Tibial nerve (tissue), 4 donors: ENCODE data around the gene FECH. TPM values are rescaled to one million over a fixed set of nuclear protein-coding genes. Genes with fewer than 3 reads are reported as not detected.

Experiments used
- DNase-seq, 2 donors: peaks; one replicate each; pipeline ENCODE4 v3.0.0-alpha.2; 2019; ENCODE audit warnings: low spot score in 2 of 2
- H3K27ac ChIP-seq, 4 donors: fragments of 200-600 bp; sonication (generic) in 3 of 4; one replicate each; pipeline ENCODE4 v1.5.1; 2017 to 2019; ENCODE audit warnings: mild to moderate bottlenecking in 1 of 4
- H3K27me3 ChIP-seq, 2 donors: fragments of 200-600 bp; sonication (generic) in 1 of 2; one replicate each; pipeline versions ENCODE4 v1.5.1 to v1.6.0; 2017 to 2019
- H3K36me3 ChIP-seq, 3 donors: fragments of 200-600 bp; sonication (generic); one replicate each; pipeline ENCODE4 v1.5.1; 2018 to 2019
- H3K4me1 ChIP-seq, 4 donors: fragments of 200-600 bp; sonication (generic) in 3 of 4; one replicate each; pipeline ENCODE4 v1.5.1; 2017 to 2019
- H3K4me3 ChIP-seq, 4 donors: fragments of 200-600 bp; sonication (generic) in 3 of 4; one replicate each; pipeline ENCODE4 v1.5.1; 2017 to 2019; ENCODE audit warnings: mild to moderate bottlenecking in 1 of 4, moderate library complexity in 1 of 4
- H3K9me3 ChIP-seq, 4 donors: fragments of 200-600 bp; sonication (generic) in 3 of 4; one replicate each; pipeline ENCODE4 v1.5.1; 2017 to 2019
- EP300 ChIP-seq, 2 donors: sonication (generic); formaldehyde crosslinking; IDR thresholded peaks; one replicate each; pipeline ENCODE4 v1.6.1; 2017; ENCODE audit warnings: antibody characterized with exemption in 2 of 2, mild to moderate bottlenecking in 1 of 2
- POLR2A ChIP-seq, 2 donors: fragments of 450-650 bp; IDR thresholded peaks; one replicate each; pipeline ENCODE4 v1.6.1; 2017; ENCODE audit warnings: antibody characterized with exemption in 2 of 2, mild to moderate bottlenecking in 2 of 2, moderate library complexity in 2 of 2
- WGBS, 2 donors: methylation state at CpG; one replicate each; pipeline ENCODE4 v1.1.5; 2018; 5-methylcytosine and 5-hydroxymethylcytosine counted together
- total RNA-seq, 4 donors: library from RNA; depleted of rRNA; stranded (reverse); fragments of >200 nt; gene quantifications; one replicate each; pipeline ENCODE4 v1.1.0, GENCODE V29; 2016
- TF ChIP-seq, protein P1 (sequence below), 5 experiments: fragments of 200-600 bp in 3 of 5; fragments of 450-650 bp in 2 of 5; sonication (generic) in 3 of 5; IDR thresholded peaks; one replicate each; pipeline ENCODE4 v1.5.1; 2016 to 2019; ENCODE audit warnings: antibody characterized with exemption in 5 of 5, mild to moderate bottlenecking in 3 of 5, moderate library complexity in 2 of 5

The FECH gene, protein sequence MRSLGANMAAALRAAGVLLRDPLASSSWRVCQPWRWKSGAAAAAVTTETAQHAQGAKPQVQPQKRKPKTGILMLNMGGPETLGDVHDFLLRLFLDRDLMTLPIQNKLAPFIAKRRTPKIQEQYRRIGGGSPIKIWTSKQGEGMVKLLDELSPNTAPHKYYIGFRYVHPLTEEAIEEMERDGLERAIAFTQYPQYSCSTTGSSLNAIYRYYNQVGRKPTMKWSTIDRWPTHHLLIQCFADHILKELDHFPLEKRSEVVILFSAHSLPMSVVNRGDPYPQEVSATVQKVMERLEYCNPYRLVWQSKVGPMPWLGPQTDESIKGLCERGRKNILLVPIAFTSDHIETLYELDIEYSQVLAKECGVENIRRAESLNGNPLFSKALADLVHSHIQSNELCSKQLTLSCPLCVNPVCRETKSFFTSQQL
- 10 to 100 TPM; 16.3 to 42.4 (median 28.2) TPM for total RNA-seq

DNA sequence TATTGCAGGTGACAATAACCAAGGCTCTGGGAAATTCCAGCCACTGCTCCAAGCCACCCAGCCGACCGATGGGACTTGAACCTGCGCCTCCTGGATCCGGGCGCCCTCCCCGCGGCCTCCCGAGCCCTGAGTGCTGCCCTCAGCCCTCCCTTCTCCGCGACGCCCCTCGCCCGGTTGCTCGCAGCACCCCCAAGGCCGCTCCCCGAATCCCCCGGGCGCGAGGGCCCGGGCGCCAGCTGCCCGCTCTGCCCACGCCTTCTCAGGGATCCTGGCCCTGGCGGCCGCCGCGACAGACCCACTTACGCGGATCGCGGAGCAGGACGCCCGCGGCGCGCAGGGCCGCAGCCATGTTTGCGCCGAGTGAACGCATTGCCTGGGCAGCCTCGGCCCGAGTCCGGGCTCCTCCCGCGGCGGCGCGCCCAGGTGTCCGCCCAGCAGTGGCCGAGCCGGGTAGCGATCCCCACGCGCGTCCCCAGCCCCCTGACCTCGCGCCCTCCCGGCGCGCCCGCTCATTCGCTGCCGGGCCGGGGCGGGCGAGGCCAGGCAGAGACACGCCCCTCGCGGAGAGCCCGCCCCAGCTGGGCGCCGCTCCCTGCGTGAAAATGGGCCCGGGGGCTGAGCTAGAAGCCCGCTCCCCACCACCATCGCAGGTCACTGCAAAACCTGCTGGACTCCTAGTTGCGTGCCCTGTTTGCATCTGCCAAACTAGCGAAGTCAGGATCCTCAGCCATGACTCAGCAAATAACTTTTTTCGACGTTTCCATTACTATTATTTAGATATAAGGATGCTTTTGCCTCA lies at the start of gene FECH:
Gene FECH (minus strand): TSS at position 452 of the 799 bp plus-strand sequence. CDS start 82 bp downstream, at position 370.
- H3K4me3 ChIP-seq, result peak within 1 kb of the TSS; percentile 82 to 99 (median 84)

DNA sequence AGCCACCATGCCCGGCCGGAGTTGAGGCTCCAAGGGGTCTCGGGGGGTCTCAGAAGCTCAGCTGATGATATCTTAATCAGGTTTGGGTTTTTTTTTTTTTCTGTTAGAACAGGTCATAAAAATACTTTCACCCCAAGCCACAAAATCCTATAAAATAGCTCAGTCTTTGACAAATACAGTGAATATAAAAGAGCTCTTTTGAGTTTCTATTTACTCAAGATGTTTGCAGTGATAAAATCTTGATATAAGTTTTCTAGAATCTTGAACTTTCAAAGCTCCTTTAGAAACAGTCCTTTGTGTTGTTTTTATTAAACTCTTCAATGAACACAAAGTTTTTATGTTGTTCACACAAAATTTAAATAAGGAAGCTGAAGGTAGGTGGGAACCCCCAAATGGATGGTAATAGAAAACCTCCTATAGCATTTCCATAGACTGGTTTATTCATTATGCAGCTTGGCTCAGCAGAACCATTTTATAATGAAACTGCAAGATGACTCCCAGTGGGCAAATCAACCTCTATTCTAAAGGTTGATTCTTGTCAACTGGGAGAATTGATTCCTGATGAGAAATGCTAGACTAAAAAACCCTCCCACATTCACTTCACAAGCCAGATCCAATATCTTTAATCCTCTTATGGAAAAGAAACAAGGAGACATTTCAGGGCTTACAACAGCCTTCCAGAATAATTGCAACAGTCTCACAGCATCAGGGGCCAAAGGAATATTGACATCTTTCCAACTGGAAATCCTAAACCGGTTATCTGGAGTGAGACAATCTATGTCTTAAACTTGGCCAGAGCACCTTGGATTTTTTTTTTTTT lies 48.7 kb upstream of the FECH start:
- H3K9me3 ChIP-seq, result no peaks in the 10 kb centered on the region
- no peak overlapping the region for H3K27ac ChIP-seq
- no peak for TF ChIP-seq EP300 (IDR thresholded peaks at IDR 0.05)
- TF ChIP-seq, protein P1, sequence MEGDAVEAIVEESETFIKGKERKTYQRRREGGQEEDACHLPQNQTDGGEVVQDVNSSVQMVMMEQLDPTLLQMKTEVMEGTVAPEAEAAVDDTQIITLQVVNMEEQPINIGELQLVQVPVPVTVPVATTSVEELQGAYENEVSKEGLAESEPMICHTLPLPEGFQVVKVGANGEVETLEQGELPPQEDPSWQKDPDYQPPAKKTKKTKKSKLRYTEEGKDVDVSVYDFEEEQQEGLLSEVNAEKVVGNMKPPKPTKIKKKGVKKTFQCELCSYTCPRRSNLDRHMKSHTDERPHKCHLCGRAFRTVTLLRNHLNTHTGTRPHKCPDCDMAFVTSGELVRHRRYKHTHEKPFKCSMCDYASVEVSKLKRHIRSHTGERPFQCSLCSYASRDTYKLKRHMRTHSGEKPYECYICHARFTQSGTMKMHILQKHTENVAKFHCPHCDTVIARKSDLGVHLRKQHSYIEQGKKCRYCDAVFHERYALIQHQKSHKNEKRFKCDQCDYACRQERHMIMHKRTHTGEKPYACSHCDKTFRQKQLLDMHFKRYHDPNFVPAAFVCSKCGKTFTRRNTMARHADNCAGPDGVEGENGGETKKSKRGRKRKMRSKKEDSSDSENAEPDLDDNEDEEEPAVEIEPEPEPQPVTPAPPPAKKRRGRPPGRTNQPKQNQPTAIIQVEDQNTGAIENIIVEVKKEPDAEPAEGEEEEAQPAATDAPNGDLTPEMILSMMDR (IDR thresholded peaks at IDR 0.05), result no peak
- no peak for TF ChIP-seq POLR2A (IDR thresholded peaks at IDR 0.05)
- peaks cover 0 to 14% (median 0%) of the 10 kb centered on the region in 3 donors for H3K36me3 ChIP-seq
- no peaks in the 10 kb centered on the region for H3K27me3 ChIP-seq
- H3K4me3 ChIP-seq, result no peak overlapping the region
- whole genome bisulfite sequencing, 2 donors, result 49 to 62% methylated on average over 4 of the region's 4 CpGs
- DNase-seq, result no peak
- peaks cover 0 to 14% (median 9%) of the 10 kb centered on the region in 4 donors for H3K4me1 ChIP-seq

More for the DNA sequence above, at the start of gene FECH:
- Histone ChIP-seq H3K4me1 (peaks cover 0 to 22% (median 14%) of the 10 kb centered on the region in 4 donors), H3K27me3 (no peaks in the 10 kb centered on the region), H3K27ac (peak within 1 kb of the TSS; percentile 58 to 94 (median 90)), H3K9me3 (no peaks in the 10 kb centered on the region), H3K36me3 (peaks cover 0 to 15% (median 4%) of the 10 kb centered on the region in 3 donors)
- DNase-seq, result peak; percentile 46 to 53
- 1% methylated on average over 58 of the region's 80 CpGs for WGBS, 2 donors
- TF ChIP-seq, protein P1 (IDR thresholded peaks at IDR 0.05), result peak in 2 of 5 experiments; percentile 28 to 44
- TF ChIP-seq EP300 (IDR thresholded peaks at IDR 0.05) (peak in 1 of 2 donors; percentile 51), POLR2A (IDR thresholded peaks at IDR 0.05) (peak in 1 of 2 donors; percentile 64)

DNA sequence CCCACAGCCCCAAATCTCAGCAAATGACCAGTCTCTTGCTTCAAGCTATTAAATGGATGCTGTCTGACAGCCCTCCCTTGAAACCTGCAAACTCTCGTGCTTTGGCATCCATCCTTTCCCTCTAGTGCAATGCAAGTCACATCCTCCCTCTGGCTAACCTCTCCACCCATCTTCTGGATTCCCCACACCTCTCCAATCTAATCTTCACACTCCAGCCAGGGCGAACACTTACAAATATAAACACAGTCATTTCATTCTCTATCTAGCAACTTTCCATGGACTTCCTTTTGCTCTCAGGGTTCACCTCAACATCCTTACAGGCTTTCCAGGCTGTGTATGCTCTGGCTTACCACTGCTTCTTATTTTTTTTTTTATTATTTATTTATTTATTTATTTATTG lies 45.2 kb upstream of the FECH start:
- no peak for DNase-seq
- peak overlapping the region in 1 of 4 donors; percentile 36 for H3K27ac ChIP-seq
- TF ChIP-seq, protein P1 (IDR thresholded peaks at IDR 0.05), result no peak
- TF ChIP-seq EP300 (IDR thresholded peaks at IDR 0.05) (no peak), POLR2A (IDR thresholded peaks at IDR 0.05) (no peak)
- WGBS, 2 donors, result 67 to 73% methylated on average over 2 of the region's 2 CpGs
- H3K27me3 ChIP-seq, result no peaks in the 10 kb centered on the region
- no peaks in the 10 kb centered on the region for H3K36me3 ChIP-seq
- peaks cover 0 to 18% (median 11%) of the 10 kb centered on the region in 4 donors for H3K4me1 ChIP-seq
- H3K4me3 ChIP-seq, result no peak overlapping the region
- no peaks in the 10 kb centered on the region for H3K9me3 ChIP-seq

DNA sequence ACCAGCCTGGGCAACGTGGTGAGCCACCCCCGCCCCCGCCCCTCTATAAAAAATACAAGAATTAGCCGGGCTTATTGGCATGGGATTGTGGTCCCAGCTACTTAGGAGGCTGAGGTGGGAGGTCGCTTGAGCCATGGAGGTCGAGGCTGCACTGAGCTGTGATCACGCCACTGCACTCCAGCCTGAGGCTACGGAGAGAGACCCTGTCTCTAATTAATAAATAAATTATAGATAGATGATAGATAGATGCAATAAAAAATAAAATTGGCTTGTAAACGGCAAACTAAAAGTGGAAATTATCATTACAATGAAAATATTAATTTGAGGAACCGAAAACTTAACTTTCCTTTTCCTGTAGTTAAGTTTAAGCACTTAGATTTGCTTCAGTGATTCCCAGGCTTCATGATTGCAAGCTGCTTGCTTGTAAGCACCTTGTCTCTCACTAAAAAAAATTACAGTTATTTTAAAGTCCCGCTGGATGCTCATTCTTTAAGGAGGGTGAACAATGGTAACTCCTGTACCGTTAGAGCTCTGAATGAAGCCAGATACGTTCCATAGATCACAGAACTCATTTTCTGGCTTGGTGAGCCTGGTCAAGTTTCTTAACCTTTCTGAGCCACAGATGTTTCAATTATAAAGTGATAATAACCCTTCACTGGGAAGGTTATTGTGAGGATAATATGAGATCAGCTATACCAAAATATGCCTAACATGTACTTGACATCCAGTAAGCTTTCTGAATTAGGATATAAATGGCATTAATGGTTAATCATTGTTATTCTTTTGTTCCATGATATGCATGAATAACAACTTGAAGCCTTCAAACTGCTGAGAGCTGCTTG lies 44.5 kb upstream of the FECH start:
- no peak for DNase-seq
- Histone ChIP-seq H3K4me1 (peaks cover 0 to 18% (median 11%) of the 10 kb centered on the region in 4 donors), H3K36me3 (no peaks in the 10 kb centered on the region), H3K9me3 (no peaks in the 10 kb centered on the region), H3K4me3 (peak overlapping the region; percentile 34 to 77 (median 73)), H3K27ac (peak overlapping the region; percentile 24 to 88 (median 78)), H3K27me3 (no peaks in the 10 kb centered on the region)
- WGBS, 2 donors, result 37 to 39% methylated on average over 13 of the region's 13 CpGs
- TF ChIP-seq, protein P1 (IDR thresholded peaks at IDR 0.05), result no peak
- TF ChIP-seq POLR2A (IDR thresholded peaks at IDR 0.05), result no peak
- TF ChIP-seq EP300 (IDR thresholded peaks at IDR 0.05), result no peak
